Measurements from ENCODE around the gene AMDHD2.
"Not testable (repeated sequence)": the region's sequence is repeated elsewhere in the genome, so short reads cannot be mapped to it uniquely, and the experiment has no call there.

The AMDHD2 gene

DNA sequence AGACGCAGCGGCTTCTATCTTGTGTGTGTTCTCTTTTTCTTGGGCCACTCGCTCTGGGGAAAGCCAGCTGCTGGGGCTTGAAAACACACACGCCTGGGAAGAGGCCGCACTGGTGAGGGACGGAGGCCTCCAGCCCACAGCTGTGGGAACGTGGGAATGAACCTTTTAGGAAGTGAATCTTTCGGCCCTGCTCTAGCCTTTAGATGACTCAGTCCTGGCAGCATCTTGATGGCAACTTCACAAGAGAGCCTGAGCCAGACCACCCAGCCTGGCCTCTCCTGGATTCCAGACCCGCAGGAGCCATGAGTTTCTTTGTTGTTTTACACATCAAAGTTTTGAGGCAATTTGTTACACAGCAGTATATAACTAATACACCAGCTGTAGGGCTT, 15.4 kb downstream of the AMDHD2 start:
- DNase-seq = no peak

DNA sequence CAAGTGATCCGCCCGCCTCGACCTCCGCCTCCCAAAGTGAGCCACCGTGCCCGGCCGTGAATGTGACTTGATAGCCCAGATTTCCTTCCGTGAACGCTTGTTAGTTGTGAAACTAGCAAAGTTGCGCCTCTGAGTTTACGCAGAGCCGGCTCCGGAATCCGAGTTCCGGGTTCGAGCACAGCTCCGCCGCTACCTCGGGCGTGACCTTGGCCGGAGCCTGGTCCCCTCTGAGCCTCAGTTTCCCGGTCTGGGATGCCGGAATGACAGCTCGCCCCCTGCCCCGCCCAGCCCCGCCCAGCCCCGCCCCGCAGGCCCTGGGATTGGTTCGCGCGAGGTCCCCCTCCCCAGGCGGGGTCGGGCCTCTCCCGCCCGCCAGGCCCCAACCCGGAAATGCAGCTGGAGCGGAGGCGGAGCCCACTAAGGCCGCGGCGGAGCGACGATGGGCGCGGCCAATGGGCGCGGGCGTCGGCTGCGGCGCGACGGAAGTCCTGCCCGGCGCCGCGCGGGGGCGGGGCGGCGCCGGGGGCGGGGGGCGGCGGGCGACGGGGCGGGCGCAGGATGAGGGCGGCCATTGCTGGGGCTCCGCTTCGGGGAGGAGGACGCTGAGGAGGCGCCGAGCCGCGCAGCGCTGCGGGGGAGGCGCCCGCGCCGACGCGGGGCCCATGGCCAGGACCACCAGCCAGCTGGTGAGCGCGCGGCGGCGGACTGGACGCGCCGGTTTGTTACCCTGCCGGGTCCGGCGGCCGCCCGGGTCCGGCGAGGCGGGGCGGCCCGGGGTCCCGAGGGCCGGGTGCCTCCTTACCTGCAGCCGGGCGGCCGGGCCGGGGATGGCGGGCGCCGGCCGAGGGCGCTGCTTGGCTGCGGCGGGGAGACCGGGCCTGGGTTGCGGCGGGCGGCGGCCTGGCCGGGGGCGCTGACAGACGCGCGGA, 17.5 kb downstream of the AMDHD2 start, which contains the start of gene PDPK1:
PDPK1 (plus strand) TSS at position 571 of the 929 bp plus-strand sequence; CDS start at position 663, 92 bp downstream.
- DNase-seq = peak; percentile 92

DNA sequence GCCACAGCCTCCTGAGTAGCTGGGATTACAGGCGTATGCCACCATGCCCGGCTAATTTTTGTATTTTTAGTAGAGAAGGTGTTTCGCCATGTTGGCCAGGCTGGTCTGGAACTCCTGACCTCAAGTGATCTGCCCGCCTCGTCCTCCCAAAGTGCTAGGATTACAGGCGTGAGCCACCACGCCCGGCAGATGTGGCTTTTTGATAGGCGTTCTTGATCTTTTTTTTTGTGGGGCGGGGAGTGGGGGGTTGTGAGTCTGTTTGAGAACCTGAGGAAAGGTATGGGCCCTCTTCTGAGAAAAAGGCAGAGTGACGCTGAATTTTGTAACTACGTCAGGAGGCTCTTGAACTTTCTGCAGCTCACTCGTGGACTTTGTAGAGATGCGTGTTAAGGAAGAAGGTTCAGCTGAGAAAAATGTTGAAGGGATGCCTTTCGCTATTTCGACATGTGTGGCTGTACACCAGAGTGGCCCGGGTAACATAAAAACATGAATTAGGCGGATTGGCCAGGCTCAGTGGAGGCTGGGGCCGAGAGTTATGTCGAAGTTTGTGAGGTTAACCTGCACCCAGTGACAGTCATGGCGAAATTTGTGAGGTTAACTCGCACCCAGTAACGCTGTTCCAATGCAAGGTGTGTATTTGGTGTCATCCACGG, 19.1 kb downstream of the AMDHD2 start:
- DNase-seq = not testable (repeated sequence)

DNA sequence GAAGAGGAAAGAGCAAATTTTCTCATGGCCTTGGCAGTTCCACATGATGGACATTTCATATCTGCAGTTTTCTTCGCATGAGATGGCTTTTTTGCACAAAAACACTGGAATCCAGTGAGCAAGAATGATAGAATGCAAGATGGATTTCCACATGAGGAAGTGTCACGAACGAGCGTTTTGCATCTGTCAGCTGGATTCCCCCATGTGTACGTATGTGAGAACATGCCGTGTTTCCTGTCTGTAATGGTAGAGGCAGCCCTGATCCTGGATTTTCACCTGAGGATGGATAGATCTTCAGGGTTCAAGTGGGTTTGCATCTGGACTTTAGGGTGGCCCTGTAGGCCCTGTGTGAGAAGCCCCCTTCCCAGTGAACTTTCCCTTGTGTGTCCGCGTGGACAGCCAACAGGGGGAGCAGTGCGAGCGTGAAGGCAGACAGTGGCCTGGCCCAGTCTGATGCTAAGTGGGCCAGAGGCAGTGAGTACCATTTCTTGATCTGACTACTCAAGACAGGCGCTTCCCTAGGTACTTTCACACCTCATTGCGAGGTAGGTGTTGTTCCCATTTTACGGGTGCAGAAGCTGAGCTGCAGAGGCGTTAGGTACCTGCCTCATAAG, 19.8 kb downstream of the AMDHD2 start:
- DNase-seq = peak; percentile 52 to 60

DNA sequence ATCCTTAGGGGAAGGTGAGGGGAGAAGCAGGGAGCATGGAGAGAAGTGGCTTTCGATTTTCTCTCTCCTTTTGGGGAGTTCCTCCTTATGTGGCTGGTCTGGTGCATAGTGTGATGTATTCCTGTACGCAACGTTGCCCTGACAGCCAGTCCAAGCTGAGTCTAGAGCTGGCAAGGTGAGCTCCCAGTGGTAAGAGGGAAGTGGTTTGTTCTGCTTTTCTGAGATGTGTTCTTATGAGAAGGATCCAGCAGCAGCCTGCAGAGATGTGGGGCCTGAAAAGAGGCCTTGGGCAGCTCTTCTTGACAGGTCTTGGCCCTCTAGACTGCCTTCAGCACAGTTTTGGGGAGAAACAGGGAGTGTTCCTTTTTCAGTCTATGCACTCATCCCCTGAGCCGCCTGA, 20.7 kb downstream of the AMDHD2 start:
- DNase-seq = not testable (repeated sequence)

DNA sequence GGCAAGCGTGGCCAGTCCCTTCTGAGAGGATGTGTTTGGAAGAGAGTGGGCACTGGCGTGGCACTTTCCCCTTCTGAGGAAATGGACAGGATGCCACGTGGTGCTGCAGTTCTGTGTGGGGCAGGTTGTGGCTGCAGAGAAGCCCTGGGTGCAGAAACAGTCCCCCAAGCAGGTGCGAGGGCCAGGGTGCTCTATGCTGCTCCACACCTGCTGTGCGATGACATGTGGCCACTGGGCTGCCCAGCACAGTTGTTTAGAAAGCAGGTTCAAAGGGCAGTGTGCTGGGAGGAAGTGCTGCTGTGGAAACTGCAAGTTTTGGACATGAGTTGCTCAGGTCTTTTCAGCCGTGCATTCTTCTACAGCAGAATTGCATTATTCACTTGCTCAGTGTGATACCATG, 21.2 kb downstream of the AMDHD2 start:
- DNase-seq = not testable (repeated sequence)

DNA sequence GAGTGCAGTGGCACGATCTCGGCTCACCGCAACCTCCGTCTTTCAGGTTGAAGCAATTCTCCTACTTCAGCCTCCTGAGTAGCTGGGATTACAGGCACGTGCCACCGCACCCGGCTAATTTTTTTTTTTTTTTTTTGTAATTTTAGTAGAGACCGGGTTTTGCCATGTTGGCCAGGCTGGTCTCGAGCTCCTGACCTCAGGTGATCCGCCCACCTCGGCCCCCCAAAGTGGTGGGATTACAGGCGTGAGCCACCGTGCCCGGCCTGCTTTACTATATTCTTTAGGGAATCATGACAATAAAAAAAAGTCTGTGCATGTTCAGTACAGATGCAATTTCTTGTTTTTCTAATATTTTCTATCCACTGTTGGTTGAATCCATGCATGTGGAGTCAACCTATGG, 23.6 kb downstream of the AMDHD2 start:
- not testable (repeated sequence) for DNase-seq

DNA sequence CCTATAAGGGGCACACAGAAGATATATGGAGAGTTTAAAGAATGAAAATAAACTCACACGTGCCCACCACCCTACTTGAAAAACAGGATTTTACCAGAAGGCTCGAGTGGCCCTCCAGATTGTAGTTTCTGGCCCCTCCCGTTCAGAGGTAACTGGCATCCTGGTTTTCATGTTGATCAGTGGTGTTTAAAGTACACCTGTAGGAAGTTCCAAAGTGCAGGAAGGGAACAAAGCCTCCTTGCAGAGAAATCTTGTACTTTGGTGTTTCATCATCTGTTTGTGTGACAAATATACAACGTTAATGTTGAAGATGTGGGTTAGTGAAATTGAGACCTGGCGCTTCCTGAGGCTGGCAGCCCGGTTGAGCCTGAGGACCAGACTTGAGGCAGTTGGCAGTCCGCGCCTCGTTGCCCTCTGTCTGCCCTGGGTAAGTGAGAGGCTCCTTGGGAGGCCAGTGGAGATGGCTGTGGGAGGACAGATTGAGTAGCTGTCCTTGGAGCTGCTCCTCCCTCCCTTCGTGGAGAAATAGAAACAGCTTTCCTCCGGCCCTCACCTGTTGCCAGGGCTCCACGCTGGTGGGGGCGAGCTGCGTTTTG, 30.2 kb downstream of the AMDHD2 start:
- DNase-seq = not testable (repeated sequence)

DNA sequence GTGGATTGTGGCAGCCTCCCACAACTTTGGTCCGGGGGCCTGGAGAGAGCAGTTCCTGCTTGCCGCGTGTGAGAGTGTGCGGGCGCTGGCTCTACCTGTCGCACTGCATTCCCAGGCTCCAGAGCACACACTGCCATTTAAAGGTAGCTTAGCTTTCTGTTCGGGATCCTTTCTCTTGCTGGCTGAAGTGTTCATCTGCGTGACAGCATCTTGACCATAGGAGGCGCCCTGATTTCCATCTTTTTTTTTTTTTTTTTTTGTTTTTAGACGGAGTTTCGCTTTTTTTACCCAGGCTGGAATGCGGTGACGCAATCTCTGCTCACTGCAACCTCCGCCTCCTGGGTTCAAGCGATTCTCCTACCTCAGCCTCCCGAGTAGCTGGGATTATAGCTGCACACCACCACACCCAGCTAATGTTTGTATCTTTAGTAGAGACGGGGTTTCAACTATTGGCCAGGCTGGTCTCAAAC, 31.3 kb downstream of the AMDHD2 start:
- DNase-seq = not testable (repeated sequence)

DNA sequence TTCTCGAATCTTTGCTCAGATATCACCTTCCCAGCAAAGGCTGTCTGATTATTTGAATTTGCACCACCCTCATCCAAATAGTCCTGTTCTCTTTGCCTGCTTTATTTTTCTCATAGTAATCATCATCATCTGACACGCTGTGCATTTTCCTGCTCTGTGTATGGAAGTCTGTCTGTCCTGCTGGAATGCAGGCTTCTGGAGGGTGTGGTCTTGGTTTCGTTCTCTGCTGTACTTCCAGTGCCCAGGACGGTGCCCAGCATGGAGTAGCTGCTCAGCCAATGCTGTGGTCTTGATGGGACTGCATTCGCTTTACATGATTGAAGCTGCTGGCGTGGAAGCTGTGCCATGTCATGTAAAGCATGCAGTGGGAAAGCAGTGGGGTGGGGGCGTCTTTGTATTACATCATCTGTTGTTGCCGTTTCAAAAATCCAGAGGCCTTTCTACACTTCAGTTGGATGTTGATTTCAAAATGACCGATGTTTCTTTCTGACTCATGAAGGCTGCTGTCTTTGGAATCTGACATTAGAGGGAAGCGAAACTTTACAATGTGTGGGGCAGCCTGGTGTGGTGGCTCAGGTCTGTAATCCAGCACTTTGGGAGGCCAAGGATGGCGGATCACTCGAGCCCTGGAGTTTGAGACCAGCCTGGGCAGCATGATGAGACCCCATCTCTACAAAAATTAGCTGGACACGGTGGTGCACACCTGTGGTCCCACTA, 34.7 kb downstream of the AMDHD2 start:
- not testable (repeated sequence) for DNase-seq

DNA sequence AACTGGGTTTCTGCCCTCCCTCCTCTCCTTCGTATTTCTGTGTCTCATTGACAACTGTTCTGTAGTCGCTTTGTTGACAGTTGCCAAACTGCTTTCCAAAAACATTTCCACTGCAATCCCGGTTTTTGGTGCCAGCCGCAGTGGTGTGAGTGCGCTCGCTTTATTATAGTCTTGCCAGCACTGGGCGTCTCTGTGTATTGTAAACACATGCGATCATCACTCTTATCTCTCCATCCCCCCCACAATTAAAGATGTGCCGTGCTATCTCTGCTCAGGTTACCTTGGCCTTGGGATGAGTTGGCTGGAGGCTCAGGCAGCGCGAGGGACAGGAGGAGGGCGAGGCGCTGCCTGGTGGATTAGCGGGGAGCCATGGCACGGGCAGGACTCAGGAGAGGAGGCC, 37.0 kb downstream of the AMDHD2 start:
- DNase-seq = not testable (repeated sequence)

DNA sequence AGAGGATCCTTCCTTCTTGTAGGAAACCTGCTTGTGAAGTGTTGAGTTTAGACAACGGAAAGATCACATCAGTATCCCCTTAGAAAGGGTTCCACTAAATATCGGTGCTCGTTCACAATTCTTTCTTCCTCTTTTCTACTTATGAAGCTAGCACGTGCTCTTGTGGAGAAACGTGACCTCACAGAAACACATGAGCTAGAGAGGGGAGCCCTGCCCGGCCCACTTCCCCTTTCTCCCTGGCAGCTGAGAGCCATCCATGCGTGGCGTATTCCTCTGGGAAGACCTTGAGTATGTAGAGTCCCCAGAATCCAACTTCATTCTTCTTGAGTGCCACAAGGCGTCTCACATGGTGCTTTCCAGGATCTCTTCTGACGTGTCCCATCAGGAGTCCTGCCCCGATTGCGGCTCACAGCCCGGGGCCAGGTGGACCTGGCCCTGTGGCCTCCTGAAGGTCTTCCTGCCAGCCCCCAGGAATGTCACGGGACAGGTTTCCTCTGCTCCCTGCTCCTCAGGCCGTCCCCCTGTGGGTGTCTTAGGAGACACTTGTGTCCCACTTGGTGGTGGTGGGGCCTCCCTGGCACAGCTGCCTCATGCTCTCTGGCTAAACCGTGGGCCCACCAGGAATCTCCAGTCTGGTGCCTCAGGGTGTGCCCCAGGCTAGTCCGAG, 40.1 kb downstream of the AMDHD2 start:
- not testable (repeated sequence) for DNase-seq

DNA sequence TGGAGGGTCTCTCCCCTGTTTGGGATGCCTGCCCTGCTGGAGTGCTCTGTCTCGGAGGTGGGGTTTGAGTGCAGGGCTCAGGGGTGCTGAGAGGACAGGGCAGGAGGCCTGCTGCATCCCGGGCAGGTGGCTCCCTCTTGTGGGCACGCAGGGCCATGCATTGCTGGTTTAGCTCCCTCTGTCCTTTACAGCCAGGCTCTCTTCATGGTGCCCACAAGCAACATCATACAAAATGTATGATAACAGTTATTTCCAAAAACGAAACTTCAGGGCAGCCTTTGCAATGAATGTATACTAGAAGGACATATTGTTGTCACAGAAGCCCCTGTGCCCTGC, 40.6 kb downstream of the AMDHD2 start:
- peak; percentile 70 to 75 for DNase-seq

DNA sequence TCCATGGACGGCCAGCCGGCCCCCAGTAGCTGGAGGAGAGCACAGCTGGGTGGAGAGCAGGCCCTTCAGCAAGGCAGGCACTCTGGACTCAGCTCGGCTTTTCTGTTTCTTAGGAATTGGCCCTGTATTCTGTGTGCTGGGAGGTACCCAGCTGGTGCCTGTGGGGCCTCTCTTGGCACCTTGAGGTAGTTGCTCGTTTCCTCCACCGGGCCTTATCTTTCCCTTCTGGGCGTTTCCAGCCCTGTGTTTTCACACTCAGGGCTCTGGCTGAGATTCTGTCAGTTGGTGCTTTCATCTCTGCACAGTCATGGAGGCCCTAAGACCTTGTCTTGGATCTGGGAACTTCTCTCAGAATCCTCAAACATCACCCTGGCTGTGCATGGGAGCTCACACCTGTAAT, 47.3 kb downstream of the AMDHD2 start:
- not testable (repeated sequence) for DNase-seq

DNA sequence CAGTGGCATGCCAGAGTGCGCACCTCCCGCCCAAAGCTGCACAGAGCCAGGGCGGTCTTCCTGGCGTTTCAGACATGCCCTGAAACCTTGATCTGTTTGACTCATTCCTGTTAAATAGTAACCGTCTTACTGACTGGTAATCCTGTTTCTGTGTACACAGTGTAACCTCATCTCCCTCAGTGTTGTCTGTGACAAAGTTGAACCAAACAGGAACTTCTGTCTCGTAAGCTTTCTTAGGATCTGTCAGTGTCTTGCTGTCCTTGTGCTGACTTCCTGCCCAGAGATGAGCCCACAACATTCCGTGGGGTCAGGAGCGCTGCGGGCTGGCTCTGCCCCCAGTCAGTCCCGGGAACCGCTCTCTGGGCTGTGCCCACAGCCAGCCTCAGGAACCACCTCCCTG, 48.4 kb downstream of the AMDHD2 start:
- not testable (repeated sequence) for DNase-seq

DNA sequence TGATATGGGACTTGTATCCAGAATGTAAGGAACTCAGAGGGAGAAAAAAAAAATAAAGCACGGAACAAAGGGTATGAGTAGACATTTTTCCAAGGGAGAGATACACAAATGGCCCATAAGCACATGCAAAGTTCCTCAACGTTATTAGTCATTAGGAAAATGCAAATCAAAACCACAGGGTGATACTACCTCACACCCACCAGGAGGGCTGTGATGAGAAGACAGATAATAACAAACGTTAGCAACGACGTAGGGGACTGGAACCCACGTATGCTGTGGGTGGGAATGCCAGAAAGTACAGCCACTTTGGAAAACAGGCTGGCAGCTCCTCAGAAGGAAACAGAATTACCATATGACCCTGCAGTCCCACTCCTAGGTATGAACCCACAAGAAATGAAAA, 52.5 kb downstream of the AMDHD2 start:
- DNase-seq = not testable (repeated sequence)

DNA sequence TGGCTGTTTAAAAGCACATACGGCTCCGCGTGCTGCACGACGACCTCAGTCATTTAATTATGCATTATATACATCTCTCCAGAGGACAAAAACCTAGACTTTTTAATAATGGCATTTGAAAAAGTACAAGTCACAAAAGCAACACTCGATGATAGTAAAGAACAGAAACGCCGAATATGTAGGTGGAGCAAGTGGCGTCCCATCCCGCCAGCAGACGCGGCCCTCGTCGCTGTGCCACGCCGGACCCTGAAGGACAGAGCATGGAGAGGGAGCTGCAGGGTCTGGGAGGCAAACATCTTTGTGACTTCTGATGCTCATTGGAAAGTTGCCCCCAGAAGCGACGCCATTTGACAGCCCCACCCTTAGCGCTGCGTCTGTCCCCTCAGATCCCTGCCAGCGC, 55.7 kb downstream of the AMDHD2 start:
- DNase-seq = not testable (repeated sequence)

DNA sequence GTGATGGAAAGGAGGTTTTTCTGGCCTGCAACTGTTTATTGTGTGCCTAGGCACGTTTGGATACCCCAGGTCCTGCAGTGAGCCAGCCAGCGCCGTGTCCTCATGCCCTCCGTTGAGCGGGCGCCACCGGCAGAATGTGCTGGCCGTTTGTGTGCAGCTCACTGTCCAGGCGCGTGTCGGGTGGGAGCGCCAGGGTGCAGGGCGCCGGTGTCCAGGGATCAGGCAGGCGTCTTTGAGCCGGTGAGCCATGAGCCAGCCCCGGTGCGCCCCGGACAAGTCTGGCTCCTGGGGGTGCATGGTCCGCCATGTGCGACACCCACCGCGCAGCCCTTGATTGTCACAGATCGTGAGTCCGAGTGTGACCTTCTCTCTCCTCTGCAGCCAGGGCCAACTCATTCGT, 56.9 kb downstream of the AMDHD2 start:
- DNase-seq = not testable (repeated sequence)

DNA sequence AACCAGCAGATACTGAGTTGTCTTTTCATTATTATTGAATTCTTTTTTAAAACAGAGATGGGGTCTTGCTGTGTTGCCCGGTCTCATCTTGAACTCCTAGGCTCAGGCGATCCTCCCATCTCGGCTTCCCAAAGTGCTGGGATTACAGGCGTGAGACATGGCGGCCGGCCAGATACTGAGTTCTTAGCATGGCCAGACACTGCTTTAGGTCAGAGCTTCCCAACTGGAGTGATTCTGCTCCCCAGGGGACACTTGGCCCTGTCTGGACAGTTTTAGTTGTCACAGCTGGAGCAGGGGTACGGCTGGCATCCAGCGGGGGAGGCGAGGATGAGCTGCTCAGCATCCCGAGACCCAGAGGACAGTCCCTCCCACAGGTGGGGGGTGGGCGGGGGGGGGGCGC, 58.7 kb downstream of the AMDHD2 start:
- not testable (repeated sequence) for DNase-seq

DNA sequence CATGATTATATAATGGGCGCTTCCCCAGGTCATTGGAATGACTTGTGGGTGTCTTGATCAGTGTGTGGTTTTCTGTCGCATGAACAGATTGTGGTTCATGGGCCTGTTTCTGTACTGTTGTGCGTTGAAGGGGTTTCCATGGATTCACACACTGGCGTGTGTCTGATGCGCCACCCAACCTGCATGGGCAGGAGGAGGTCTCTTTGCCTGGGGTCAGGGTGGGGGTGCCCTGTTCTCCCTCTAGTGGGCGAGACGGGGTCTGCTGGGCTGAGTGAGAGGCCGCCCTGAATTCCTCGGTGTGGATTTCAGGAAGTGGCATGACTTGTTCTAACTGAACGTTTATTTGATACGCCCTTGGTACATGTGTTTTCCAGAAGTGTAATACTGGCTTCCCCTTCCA, 60.0 kb downstream of the AMDHD2 start:
- DNase-seq = not testable (repeated sequence)

DNA sequence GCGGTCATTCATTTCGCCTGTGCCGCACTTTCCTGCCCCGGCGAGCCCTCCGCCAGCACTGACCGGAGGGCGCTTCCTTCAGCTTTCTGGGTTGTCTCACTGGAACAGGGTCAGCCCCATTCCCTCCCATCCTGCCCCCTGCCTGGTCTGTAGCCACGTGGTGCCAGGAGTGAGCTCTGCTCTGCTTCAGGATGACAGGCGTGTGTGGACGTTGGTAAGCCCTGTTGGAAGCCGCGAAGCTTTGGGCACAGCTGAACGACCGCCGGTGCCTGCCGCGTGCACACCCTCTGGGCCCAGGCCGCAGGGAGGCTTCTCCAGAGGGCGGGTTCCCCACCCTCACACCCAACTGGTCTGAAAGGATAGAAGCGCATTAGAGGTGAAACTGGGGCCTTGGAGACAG, 60.6 kb downstream of the AMDHD2 start:
- DNase-seq = not testable (repeated sequence)

All from activated CD4-positive, alpha-beta T cell treated with anti-CD3 and anti-CD28 coated beads, Interleukin-2, amount 50 U/mL, for 48 hours (primary cell).